Amygdala (tissue), 56 donors: Measurements from ENCODE around the gene ATP6V0E2.

ENCODE experiments used
- DNase-seq, 56 donors: peaks; one replicate each; lab custom pipeline; 2025; lab: John Stamatoyannopoulos, UW

Gene ATP6V0E2

DNA sequence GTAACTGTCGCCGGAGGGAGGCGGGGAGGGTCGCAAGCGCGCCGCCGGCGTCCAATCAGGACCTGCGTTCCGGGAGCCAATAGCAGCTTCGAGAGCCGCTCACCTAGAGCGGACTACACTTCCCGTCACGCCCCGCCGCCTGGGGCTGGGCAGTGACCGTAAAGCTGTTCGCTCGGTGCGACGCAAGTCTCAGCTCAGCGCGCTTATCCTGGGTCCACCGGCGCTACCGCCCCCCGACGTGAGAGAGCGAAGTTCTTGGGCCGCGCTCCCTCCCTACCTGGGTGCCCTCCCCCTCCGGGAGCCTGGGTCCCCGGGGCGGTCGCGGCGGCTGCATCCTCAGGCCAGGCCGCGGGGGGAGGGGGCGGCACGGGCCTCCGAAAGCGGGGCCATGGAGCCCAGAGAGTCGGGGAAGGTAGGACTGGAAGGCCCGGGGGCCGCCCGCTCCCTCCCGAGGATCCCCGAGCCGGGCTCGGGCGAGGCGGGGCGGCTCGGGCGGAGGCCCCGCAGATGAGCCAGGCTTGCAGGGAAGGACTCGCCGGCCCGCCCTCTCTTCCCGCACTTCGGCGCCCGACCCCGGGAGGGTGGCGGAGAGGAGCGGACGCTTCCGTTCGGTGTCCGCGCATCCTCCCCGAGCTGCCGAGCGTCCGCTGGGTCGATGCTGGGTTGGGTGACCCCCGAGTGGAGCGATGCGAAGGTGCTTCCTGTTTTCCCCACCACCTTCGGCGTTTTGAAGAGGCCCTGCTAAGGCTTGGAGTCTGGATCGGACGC is 35.4 kb upstream of the ATP6V0E2 start, which contains the start of gene ZNF862:
Gene ZNF862, plus strand, starts transcription at position 152 of the 768 bp plus-strand sequence. Its CDS starts 237 bp downstream, at position 389.
- DNase-seq, result peak; percentile 63 to 99 (median 97)

- no peak for DNase-seq
These were observed 34.8 kb upstream of the ATP6V0E2 start for GRCh38 chr7:149838992-149839408.

GRCh38 chr7:149839933-149840332 is 33.8 kb upstream of the ATP6V0E2 start:
- no peak for DNase-seq

DNA sequence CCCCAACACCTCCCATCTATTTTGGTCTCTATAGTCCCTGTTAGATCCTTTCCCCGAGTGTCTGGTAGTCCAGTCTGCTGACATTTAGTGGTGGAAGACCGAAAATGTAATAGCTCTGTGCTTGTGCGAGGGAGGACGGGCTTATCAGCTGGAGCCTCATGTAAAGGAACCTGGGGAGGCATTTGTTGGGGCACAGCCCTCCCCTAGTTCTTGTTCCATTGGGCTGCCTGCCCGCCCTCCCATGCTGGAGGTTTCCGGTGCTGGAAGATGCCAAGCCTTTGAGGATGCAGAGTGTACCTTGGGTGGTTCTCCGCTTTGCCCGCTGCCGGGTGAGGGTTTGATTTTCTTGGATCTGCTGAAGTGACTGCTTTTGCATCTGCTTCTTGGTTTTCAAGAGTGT is 30.2 kb upstream of the ATP6V0E2 start:
- no peak for DNase-seq

DNA sequence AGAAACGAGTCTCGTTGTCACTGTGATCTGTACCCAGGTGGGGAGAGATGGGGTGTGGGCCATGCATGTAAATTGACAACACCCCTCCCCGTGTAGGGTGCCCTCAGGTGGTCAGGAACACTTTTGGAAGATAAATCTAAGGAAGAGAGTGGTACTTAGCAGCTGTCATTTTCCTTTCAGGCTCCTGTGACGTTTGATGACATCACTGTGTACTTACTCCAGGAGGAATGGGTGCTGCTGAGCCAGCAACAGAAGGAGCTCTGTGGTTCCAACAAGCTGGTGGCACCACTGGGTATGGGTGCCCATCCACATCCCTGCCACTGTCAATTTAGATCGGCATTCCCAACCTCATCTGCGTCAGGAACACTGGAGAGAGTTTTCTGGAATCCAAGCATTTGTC is 29.3 kb upstream of the ATP6V0E2 start:
- DNase-seq, result no peak

DNA sequence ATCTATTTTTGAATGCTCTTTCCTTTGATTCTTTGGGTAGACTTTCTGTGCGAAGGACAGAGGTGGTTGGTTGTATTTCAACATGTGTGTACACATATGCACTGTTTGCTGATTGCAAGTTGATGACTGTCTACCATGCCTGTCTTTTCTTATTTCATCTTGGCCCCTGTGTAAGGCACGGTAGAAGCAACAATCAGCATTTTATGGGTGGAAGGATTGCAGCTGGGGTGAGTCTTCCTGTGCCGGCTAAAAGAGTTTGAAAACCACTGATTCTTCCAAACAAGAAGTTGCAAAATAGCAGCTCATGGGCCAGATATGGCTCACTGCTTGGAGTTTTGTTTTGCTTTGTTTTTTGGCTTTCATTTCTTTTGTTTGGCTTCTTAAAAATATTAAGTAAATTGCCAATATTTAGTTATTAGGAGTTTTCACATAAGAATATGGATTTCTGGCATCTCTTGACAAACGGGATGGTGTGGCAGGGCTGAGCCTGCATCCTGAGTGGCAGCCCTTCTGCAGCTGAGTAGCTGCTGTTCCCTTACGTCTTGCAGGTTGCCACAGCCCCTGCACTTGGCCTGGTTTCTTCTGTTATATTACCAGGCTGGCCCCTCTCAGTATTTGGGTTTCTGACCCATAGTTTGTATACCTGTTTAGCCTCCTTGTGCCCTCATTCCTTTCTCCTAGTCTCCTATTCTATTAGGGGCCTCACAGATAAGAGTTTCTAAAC is 28.4 kb upstream of the ATP6V0E2 start:
- DNase-seq, result no peak

DNA sequence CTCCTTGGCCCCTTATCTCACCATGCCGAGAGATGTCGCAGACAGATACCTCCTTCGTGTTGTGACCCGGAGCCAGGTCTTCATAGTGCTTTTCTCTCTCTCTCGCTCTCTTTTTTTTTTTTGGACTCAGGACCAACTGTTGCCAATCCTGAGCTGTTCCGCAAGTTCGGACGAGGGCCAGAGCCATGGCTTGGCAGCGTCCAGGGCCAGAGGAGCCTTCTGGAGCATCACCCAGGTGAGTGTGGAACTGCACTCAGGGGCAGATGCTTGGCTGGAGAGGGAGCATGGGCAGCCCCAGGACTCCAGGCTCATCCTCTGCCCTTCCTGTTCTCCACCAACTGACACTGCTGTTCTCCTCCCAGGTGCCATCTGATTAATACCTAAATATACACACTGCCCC is 27.7 kb upstream of the ATP6V0E2 start:
- DNase-seq, result no peak

GRCh38 chr7:149846436-149847046 is 27.2 kb upstream of the ATP6V0E2 start:
- no peak for DNase-seq

DNA sequence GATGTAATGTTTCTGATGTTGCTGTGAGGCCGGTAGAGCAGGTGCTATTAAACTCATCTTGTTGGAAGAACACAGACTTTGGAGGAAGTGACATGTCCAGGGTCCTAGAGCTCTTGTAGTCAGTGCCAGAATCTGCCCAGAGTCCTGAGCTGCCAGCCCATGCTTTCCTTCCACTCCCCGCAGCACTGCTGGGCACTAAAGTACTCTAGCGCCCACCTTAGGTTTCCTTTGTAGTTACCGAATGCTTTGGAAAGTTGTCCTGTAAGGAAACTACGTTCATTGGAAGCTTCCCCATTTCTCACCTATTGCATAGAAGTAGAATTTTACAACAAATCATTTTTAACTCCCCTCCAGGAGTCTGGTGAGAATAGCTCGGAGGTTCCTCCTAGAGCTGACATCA is 24.6 kb upstream of the ATP6V0E2 start:
- DNase-seq, result no peak

DNA sequence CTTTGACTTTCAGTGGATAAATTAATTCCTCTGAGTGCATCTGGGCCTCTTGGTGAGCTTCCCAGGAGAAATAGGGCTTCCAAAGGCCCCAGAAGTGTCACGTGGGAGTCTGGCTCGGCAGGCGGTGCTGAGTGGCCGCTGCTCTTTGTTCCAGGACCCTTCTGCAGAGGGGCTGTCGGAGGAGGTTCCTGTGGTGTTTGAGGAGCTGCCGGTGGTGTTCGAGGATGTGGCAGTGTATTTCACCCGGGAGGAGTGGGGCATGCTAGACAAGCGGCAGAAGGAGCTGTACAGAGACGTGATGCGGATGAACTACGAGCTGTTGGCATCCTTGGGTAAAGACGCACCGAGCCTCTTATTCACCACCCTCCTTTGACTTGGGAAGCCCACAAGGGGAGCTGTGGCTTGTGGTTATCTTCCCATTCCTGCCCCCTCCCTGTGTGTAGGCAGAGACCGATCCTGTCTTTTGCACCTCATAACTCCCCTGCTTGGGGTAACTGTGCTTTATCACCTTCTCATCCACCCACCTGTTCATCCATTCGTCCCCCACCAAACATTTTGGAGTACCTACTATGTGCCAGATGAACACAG is 23.7 kb upstream of the ATP6V0E2 start:
- peak in 5 of 56 donors; percentile 19 to 33 (median 28) for DNase-seq

DNA sequence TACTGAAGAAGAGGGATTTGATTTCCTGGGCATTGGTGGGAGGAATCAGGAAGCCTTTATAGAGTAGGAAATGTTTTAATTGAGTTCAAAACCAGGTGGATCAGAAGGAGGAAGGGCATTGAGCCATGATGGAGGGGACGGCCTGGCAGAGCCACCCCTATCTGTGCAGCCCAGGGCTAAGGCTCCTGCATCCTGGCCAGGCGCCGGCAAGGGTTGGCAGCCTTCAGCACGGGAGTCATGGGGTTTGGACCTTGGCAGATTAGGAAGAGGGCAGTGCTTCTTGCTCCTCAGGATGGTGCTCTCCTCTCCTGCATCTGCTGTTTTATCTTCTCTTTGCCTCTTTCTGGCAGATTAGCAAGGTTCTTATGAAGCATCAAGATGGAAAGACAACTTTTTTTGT is 23.1 kb upstream of the ATP6V0E2 start:
- peak in 6 of 56 donors; percentile 6 to 27 (median 23) for DNase-seq

DNA sequence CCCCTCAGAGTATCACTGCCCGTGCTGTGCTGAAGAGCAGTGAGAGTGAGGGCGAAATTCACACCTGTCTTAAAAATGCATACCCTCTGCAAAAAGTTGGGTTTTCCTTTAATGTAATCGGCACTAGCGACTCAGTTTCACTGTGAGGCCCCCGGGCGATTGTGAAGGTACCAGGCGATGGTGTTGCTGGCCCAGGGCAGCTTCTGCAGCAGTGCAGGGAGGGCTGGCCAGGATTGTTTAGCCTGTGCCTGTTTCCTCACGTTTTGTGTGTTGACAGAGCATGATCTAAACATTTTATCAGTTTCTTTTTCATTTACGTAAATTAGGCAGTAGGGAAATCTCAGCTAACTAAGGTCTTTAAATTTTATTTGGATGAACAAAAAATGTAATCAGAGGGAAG is 22.3 kb upstream of the ATP6V0E2 start:
- no peak for DNase-seq

GRCh38 chr7:149853157-149853556 is 20.6 kb upstream of the ATP6V0E2 start:
- no peak for DNase-seq

GRCh38 chr7:149854611-149855360 is 19.0 kb upstream of the ATP6V0E2 start:
- DNase-seq, result peak in 21 of 56 donors; percentile 15 to 67 (median 45)

DNA sequence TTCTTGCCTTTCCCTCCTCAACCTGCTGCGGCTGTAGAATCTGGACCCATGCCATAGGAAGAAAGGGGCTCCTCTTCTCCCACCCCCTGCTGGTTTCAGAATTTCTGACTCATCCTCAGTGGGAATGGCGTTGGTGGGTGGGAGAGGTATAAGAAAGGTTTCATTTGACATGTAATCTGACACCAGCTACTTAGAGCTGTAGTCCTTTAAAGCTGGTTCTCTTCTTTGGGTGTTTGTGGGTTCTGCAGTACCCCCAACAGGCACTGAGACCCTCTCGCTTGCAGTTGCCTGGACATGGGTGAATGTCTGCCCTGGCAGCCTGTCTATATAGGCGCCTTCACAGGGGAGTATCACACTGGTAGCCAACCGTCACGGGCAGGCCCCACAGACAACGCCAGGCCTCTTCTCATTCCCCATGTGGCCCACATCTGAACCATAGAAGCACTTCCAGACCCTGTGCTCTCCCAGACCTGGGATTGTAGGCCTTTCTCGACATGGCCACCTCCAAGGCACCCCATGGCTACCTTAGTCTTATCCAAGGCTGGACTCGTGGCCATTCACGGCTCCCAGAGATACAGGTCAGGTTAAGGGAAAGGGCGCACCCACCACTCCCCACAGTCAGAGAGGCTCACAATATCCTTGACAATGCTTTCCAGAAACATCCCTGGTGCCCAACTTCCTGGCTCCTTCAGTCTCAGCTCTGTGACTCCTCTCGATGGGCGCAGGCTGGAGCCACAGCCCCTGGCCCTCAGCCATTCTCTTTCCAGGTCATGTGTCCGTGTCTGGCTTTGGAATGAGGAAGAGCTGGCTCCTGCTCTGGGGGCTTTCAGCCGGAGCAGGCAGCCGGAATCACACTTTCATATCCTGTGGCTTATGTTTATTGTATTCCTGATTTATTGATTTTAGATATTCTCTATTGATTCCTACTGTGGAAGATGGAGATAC is 18.1 kb upstream of the ATP6V0E2 start:
- DNase-seq, result no peak

GRCh38 chr7:149856583-149856982 is 17.2 kb upstream of the ATP6V0E2 start:
- no peak for DNase-seq

DNA sequence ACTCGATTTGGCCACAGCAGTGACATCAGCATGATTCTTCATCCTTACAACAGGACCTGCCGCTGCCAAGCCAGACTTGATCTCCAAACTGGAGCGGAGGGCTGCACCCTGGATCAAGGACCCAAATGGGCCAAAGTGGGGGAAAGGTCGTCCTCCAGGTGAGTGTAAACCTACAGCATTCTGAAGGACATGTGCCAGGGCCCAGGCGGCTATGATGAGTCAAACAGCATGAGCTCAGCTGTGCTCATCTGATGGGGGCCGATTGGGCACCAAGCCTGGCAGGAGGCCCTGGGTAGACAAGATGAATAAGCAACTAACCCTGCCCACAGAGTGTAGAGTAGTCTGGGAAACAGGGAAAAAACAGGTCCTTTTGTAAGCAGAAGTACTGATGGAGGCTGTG is 14.4 kb upstream of the ATP6V0E2 start:
- DNase-seq, result no peak

DNA sequence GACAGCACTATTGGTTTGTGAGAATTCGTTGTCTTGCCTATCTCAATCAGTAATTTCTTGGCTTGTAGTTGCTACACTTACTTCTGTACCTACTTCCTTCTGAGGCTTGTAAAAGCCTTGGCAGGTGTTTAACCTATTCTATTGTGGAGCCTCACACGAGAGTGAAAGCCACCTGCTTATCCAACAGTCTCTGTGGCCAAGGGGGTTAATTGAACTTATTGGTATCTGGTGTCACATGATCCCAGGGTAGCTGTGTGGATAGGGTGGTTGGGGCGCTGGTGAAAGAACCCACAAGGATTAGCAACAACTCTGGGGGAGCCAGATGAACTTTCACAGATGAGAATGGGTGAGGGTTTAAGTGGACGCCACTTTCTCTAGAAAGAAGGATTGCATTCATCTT is 13.9 kb upstream of the ATP6V0E2 start:
- no peak for DNase-seq
